Measurements from ENCODE around the gene RTL10. TPM values are rescaled to one million over a fixed set of nuclear protein-coding genes. Genes with fewer than 3 reads are reported as not detected.

The RTL10 gene
- total and polyA plus RNA-seq, 8 donors: 3.7 to 12.4 (median 8.6) TPM

GRCh38 chr22:19892925-19893324 lies 38.3 kb upstream of the RTL10 start:
- 88 to 90% methylated on average over 13 of the region's 13 CpGs for whole genome bisulfite sequencing, 2 donors
- no peaks in the 10 kb centered on the region for H3K4me1 ChIP-seq
- FAIRE-seq: no peak

DNA sequence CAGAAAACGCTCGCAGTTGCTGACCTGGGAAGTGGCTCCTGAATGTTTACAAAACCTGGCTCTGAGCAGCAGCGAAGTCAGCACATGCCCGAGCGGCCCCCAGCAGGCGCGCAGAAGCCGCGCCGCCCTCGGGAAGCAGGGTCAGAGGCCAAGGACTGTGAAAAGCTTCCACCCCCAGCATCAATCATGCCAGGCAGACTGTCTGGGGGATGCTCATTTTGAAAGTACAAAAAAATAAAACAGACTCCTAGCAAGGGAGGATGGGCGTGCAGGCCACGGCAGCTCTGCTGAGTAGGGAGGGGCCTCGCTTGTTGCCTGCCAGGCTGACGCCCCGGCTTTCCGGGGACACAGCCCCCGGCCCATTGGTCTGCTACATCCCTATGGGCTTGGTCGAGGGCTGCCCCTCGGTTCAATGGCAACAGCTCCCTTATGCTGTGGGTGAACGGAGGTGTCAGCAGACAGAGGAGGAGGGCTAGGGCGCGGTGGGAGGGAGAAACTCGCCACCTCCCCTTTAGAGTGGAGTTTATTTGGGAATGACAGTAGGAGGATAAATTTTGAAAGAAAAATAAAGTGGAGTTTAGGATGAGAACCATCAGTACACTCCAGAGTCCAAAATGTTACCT lies 37.7 kb upstream of the RTL10 start:
- Histone ChIP-seq H3K4me3 (no peak overlapping the region), H3K4me1 (no peaks in the 10 kb centered on the region), H3K27me3 (no peaks in the 10 kb centered on the region), H3K9me3 (no peaks in the 10 kb centered on the region), H3K27ac (no peak overlapping the region), H3K36me3 (no peaks in the 10 kb centered on the region)
- FAIRE-seq (no peak), ATAC-seq (peak in 3 of 4 donors; percentile 9 to 38 (median 33)), DNase-seq (peak in 1 of 6 donors; percentile 43)
- no peak for TF ChIP-seq CTCF (IDR thresholded peaks at IDR 0.05)
- 79 to 83% methylated on average over 24 of the region's 24 CpGs for WGBS, 2 donors
- intact Hi-C loops (cut with DNase I): no loop called here

More at GRCh38 chr22:19892925-19893324, 38.3 kb upstream of the RTL10 start:
- DNase-seq (peak in 1 of 6 donors; percentile 48), ATAC-seq (no peak)
- H3K9me3 ChIP-seq: no peaks in the 10 kb centered on the region
- no peaks in the 10 kb centered on the region for H3K27me3 ChIP-seq
- no peak overlapping the region for H3K27ac ChIP-seq
- no peak for TF ChIP-seq CTCF (IDR thresholded peaks at IDR 0.05)
- H3K36me3 ChIP-seq: no peaks in the 10 kb centered on the region
- intact Hi-C loops (cut with DNase I): no loop called here
- no peak overlapping the region for H3K4me3 ChIP-seq

DNA sequence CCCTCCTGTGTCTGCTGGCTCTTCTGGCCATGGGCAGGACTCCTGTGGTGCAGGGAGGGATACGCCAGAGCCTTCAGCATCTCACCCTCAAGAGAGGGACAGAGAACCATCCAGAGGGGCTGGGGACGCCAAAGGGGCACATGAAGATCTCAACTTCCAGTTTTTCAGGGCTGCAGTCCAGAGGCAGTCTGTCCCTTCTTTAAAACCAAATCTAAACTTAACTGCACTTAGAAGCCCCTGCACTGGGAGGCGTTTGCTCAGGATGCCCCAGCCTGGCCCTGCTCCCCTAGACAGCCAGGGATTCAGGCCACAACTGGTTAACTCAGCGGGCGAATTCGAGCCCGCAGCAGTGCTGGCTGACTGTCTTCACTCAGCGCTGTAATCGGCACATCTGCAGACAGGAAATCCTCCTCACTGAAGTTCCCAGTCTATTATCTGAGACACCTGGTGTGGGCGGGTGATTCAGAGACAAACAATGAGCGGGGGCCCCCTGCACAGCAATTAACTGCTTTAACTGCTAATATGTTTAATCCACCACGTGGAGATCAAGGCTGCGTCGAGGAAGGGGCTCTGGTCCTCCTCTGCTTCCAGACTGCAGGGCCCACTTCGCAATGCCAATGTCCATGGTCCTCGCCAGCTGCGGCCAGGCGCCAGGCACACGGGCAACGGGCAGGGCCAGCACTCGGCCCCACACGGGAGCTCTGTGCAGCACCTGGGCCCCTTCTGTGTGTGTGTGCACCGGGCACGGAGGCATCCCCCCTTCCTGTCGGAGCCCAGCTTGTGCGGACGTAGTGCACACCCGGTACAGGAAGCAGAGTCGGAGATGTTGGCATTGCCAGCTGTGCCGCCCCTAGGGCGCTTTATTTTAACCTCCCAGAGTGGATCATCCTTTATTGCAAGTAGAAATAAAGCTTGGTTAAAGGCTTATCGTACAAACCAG lies 36.9 kb upstream of the RTL10 start:
- H3K27me3 ChIP-seq: no peaks in the 10 kb centered on the region
- peak in 1 of 6 donors; percentile 48 for DNase-seq
- H3K9me3 ChIP-seq: no peaks in the 10 kb centered on the region
- H3K4me3 ChIP-seq: no peak overlapping the region
- no peak overlapping the region for H3K27ac ChIP-seq
- intact Hi-C loops (cut with DNase I): no loop called here
- no peak for TF ChIP-seq CTCF (IDR thresholded peaks at IDR 0.05)
- H3K36me3 ChIP-seq: no peaks in the 10 kb centered on the region
- peak in 3 of 4 donors; percentile 32 to 58 (median 58) for ATAC-seq
- 71% methylated on average over 32 of the region's 32 CpGs for WGBS, 2 donors
- FAIRE-seq: no peak
- no peaks in the 10 kb centered on the region for H3K4me1 ChIP-seq

DNA sequence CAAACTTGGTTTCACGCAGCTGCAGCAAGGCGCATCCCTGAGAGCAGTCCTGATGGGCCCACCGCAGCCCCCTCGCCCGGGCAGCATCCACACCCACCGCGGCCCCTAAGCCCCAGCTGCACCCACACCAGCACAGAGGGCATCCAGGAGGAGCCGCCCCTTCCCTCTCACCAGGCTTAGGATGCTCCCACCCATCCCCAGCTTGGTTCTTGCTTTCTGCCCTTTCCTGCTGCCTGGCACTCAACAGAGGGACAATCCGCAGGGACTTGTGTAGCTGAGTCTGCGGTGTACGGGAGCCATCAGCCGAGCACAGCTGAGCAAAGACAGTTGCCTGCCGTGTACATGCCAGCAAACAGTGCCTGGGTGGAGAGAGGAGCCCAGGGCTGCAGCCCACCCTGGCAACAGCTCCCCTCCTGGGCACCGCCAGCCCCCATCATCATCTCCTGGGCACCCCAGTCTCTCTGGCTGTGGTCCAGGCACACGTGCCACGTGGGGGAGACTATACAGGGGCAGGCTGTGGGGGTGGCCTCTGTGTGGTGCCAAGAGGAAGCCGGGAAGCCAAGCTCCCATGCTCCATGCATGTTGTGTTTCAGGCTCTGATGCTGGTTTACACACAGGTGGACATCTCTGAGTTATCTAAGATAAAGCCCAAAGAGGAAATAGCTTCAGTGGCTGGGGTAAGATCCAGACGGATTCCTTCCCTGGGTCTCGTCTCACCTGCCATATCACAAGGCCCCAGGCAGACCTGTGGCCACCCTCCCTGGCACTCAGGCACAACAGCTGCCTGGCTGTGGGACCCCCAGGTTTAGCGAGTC lies 36.0 kb upstream of the RTL10 start:
- H3K4me1 ChIP-seq: no peaks in the 10 kb centered on the region
- intact Hi-C loops (cut with DNase I): no loop called here
- DNase-seq (peak in 1 of 6 donors; percentile 52), FAIRE-seq (no peak), ATAC-seq (no peak)
- no peak for TF ChIP-seq CTCF (IDR thresholded peaks at IDR 0.05)
- H3K27ac ChIP-seq: no peak overlapping the region
- H3K4me3 ChIP-seq: no peak overlapping the region
- no peaks in the 10 kb centered on the region for H3K27me3 ChIP-seq
- H3K9me3 ChIP-seq: no peaks in the 10 kb centered on the region
- no peaks in the 10 kb centered on the region for H3K36me3 ChIP-seq
- WGBS, 2 donors: 83 to 84% methylated on average over 20 of the region's 20 CpGs
